ENCODE results near the gene KIAA1958.

KIAA1958 gene

GRCh38 chr9:112624711-112625707 is 138.4 kb downstream of the KIAA1958 start:
- no peak overlapping the region for H3K9ac ChIP-seq (ENCODE audit: low read length)
- H3K4me1 ChIP-seq (ENCODE audit: control insufficient read depth, insufficient read depth, low read length) = no peaks in the 10 kb centered on the region
- no peaks in the 10 kb centered on the region for H3K9me3 ChIP-seq (ENCODE audit: control insufficient read depth, low read length)

GRCh38 chr9:112629671-112630485 is 143.3 kb downstream of the KIAA1958 start:
- Histone ChIP-seq H3K4me3 (ENCODE audit: low read length) (no peak overlapping the region), H3K27me3 (ENCODE audit: control insufficient read depth, insufficient read depth, low read length) (no peaks in the 10 kb centered on the region), H3K36me3 (ENCODE audit: control insufficient read depth, insufficient read depth, low read length) (no peaks in the 10 kb centered on the region), H3K9ac (ENCODE audit: low read length) (no peak overlapping the region), H3K4me1 (ENCODE audit: control insufficient read depth, insufficient read depth, low read length) (no peaks in the 10 kb centered on the region), H3K9me3 (ENCODE audit: control insufficient read depth, low read length) (no peaks in the 10 kb centered on the region)

More at GRCh38 chr9:112624711-112625707, 138.4 kb downstream of the KIAA1958 start:
- no peaks in the 10 kb centered on the region for H3K27me3 ChIP-seq (ENCODE audit: control insufficient read depth, insufficient read depth, low read length)
- no peak overlapping the region for H3K4me3 ChIP-seq (ENCODE audit: low read length)
- no peaks in the 10 kb centered on the region for H3K36me3 ChIP-seq (ENCODE audit: control insufficient read depth, insufficient read depth, low read length)

- H3K9me3 ChIP-seq (ENCODE audit: control insufficient read depth, low read length) = no peaks in the 10 kb centered on the region
- H3K4me3 ChIP-seq (ENCODE audit: low read length) = no peak overlapping the region
- H3K36me3 ChIP-seq (ENCODE audit: control insufficient read depth, insufficient read depth, low read length) = no peaks in the 10 kb centered on the region
- H3K9ac ChIP-seq (ENCODE audit: low read length) = no peak overlapping the region
- no peaks in the 10 kb centered on the region for H3K27me3 ChIP-seq (ENCODE audit: control insufficient read depth, insufficient read depth, low read length)
- H3K4me1 ChIP-seq (ENCODE audit: control insufficient read depth, insufficient read depth, low read length) = no peaks in the 10 kb centered on the region
Observed at GRCh38 chr9:112631313-112632070, 144.9 kb downstream of the KIAA1958 start.

- Histone ChIP-seq H3K4me3 (ENCODE audit: low read length) (no peak overlapping the region), H3K27me3 (ENCODE audit: control insufficient read depth, insufficient read depth, low read length) (no peaks in the 10 kb centered on the region), H3K4me1 (ENCODE audit: control insufficient read depth, insufficient read depth, low read length) (no peaks in the 10 kb centered on the region), H3K36me3 (ENCODE audit: control insufficient read depth, insufficient read depth, low read length) (no peaks in the 10 kb centered on the region), H3K9me3 (ENCODE audit: control insufficient read depth, low read length) (no peaks in the 10 kb centered on the region), H3K9ac (ENCODE audit: low read length) (no peak overlapping the region)
Observed at GRCh38 chr9:112640311-112640710, 153.7 kb downstream of the KIAA1958 start.

- Histone ChIP-seq H3K27me3 (ENCODE audit: control insufficient read depth, insufficient read depth, low read length) (no peaks in the 10 kb centered on the region), H3K4me3 (ENCODE audit: low read length) (no peak overlapping the region)
Observed at GRCh38 chr9:112642126-112642525, 155.5 kb downstream of the KIAA1958 start.

DNA sequence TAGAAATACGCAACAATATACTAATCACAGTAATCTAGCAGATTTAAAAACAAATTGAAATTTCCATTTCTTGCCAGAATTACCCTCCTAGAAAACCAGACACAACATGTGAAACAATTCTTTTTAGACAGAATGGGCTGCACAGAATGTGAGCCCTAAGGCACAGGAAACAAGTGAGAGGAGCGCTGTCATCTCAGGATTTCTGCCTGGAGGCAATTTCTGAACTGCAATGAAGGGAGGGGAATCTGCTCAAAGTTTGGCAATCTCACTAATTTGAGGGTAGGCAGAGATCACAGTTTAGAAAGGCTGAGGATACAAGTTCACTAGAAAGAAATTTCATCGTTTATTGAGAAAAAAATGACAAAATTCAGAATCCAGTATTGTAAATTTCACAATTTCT is 161.0 kb downstream of the KIAA1958 start:
- no peaks in the 10 kb centered on the region for H3K27me3 ChIP-seq (ENCODE audit: control insufficient read depth, insufficient read depth, low read length)
- H3K36me3 ChIP-seq (ENCODE audit: control insufficient read depth, insufficient read depth, low read length) = no peaks in the 10 kb centered on the region
- no peaks in the 10 kb centered on the region for H3K4me1 ChIP-seq (ENCODE audit: control insufficient read depth, insufficient read depth, low read length)
- H3K9ac ChIP-seq (ENCODE audit: low read length) = no peak overlapping the region
- no peak overlapping the region for H3K4me3 ChIP-seq (ENCODE audit: low read length)
- no peaks in the 10 kb centered on the region for H3K9me3 ChIP-seq (ENCODE audit: control insufficient read depth, low read length)

More at GRCh38 chr9:112642126-112642525, 155.5 kb downstream of the KIAA1958 start:
- Histone ChIP-seq H3K4me1 (ENCODE audit: control insufficient read depth, insufficient read depth, low read length) (no peaks in the 10 kb centered on the region), H3K9me3 (ENCODE audit: control insufficient read depth, low read length) (no peaks in the 10 kb centered on the region), H3K36me3 (ENCODE audit: control insufficient read depth, insufficient read depth, low read length) (no peaks in the 10 kb centered on the region), H3K9ac (ENCODE audit: low read length) (no peak overlapping the region)

DNA sequence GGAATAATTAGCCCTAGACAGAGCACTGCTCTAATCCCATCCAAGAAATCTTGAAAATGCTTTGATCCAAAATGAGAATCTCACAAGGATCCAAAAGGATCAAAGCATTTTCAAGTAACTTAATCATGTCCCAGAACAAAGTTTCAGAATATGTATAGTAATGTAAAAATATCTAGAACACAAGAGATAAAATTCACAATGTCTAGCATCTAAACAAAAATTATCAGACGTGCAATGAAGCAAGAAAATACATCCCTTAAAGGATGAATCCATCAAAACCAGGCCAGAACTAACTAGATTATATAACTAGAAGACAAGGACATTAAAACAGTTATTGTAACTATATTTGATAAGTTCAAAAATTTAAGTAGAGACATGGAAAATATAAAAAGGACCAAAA is 162.0 kb downstream of the KIAA1958 start:
- Histone ChIP-seq H3K9ac (ENCODE audit: low read length) (no peak overlapping the region), H3K36me3 (ENCODE audit: control insufficient read depth, insufficient read depth, low read length) (no peaks in the 10 kb centered on the region), H3K4me1 (ENCODE audit: control insufficient read depth, insufficient read depth, low read length) (no peaks in the 10 kb centered on the region), H3K9me3 (ENCODE audit: control insufficient read depth, low read length) (no peaks in the 10 kb centered on the region), H3K27me3 (ENCODE audit: control insufficient read depth, insufficient read depth, low read length) (no peaks in the 10 kb centered on the region), H3K4me3 (ENCODE audit: low read length) (no peak overlapping the region)

DNA sequence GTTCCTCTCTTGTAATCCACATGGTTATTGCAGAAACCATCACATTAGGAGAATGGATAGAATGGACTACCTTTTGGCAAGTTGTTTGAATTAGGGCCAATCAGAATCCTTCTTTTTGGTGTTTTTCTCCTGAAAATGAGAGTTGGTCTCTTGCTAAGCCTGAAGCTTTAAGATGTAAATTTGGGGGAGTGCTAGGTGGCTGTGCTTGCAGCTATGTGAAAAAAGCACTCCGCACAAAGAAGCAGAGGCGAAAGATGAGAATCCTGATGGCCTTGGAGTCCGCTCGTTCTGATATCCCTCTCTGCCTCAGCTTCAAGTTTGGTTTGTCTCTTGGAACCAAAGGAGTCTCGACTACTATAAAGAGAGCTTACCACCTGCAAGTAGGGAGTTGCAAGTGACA is 167.7 kb downstream of the KIAA1958 start:
- H3K4me3 ChIP-seq (ENCODE audit: low read length) = no peak overlapping the region
- H3K27me3 ChIP-seq (ENCODE audit: control insufficient read depth, insufficient read depth, low read length) = no peaks in the 10 kb centered on the region
- H3K36me3 ChIP-seq (ENCODE audit: control insufficient read depth, insufficient read depth, low read length) = no peaks in the 10 kb centered on the region
- H3K4me1 ChIP-seq (ENCODE audit: control insufficient read depth, insufficient read depth, low read length) = no peaks in the 10 kb centered on the region
- no peak overlapping the region for H3K9ac ChIP-seq (ENCODE audit: low read length)
- H3K9me3 ChIP-seq (ENCODE audit: control insufficient read depth, low read length) = no peaks in the 10 kb centered on the region

GRCh38 chr9:112655668-112656067 is 169.0 kb downstream of the KIAA1958 start:
- Histone ChIP-seq H3K27me3 (ENCODE audit: control insufficient read depth, insufficient read depth, low read length) (no peaks in the 10 kb centered on the region), H3K36me3 (ENCODE audit: control insufficient read depth, insufficient read depth, low read length) (no peaks in the 10 kb centered on the region), H3K4me1 (ENCODE audit: control insufficient read depth, insufficient read depth, low read length) (no peaks in the 10 kb centered on the region), H3K9ac (ENCODE audit: low read length) (no peak overlapping the region), H3K9me3 (ENCODE audit: control insufficient read depth, low read length) (no peaks in the 10 kb centered on the region), H3K4me3 (ENCODE audit: low read length) (no peak overlapping the region)

GRCh38 chr9:112659906-112660305 is 173.3 kb downstream of the KIAA1958 start:
- H3K27me3 ChIP-seq (ENCODE audit: control insufficient read depth, insufficient read depth, low read length) = no peaks in the 10 kb centered on the region
- no peak overlapping the region for H3K9ac ChIP-seq (ENCODE audit: low read length)
- no peaks in the 10 kb centered on the region for H3K36me3 ChIP-seq (ENCODE audit: control insufficient read depth, insufficient read depth, low read length)

GRCh38 chr9:112663681-112664080 is 177.1 kb downstream of the KIAA1958 start:
- Histone ChIP-seq H3K4me1 (ENCODE audit: control insufficient read depth, insufficient read depth, low read length) (no peaks in the 10 kb centered on the region), H3K9me3 (ENCODE audit: control insufficient read depth, low read length) (no peaks in the 10 kb centered on the region), H3K36me3 (ENCODE audit: control insufficient read depth, insufficient read depth, low read length) (no peaks in the 10 kb centered on the region), H3K9ac (ENCODE audit: low read length) (no peak overlapping the region), H3K27me3 (ENCODE audit: control insufficient read depth, insufficient read depth, low read length) (no peaks in the 10 kb centered on the region), H3K4me3 (ENCODE audit: low read length) (no peak overlapping the region)

More at GRCh38 chr9:112659906-112660305, 173.3 kb downstream of the KIAA1958 start:
- Histone ChIP-seq H3K4me3 (ENCODE audit: low read length) (no peak overlapping the region), H3K4me1 (ENCODE audit: control insufficient read depth, insufficient read depth, low read length) (no peaks in the 10 kb centered on the region), H3K9me3 (ENCODE audit: control insufficient read depth, low read length) (no peaks in the 10 kb centered on the region)
